GM18508 (cell line): ENCODE measurements around the gene GABRP.
"Not testable (repeated sequence)": the region's sequence is repeated elsewhere in the genome, so short reads cannot be mapped to it uniquely, and the experiment has no call there.

Experiments
- ATAC-seq: cut with Tn5 transposase; IDR thresholded peaks from one replicate; pipeline ENCODE4 v1.9.1; 2021; ENCODE audit warnings: moderate number of reproducible peaks; ENCODE audit not compliant: insufficient read depth, unreplicated experiment

The GABRP gene

DNA sequence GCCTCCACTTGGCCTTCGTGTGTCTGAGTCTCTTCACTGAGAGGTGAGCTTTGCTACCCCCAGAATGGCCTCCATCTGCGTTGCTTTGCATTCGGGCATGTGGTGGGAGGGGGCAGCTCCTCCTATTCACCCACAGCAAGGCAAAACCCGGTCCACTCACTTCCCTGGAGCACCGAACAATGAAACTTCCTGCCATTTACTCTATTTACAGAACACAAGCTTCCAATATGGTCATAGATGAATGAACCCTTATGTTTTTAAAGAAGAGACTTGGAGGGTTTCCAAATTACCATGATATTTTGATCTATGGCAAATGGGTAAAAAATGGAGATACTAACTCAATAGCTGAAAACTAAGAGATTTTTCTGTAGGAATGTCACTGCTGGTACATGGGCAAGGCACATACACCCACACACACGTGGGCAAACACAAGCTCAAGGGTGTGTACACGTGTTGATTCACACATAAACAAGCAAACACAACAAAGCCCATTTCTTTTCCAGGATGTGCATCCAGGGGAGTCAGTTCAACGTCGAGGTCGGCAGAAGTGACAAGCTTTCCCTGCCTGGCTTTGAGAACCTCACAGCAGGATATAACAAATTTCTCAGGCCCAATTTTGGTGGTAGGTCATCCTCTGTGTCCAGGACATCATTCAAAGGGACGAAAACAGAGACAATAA, 5.2 kb downstream of the GABRP start:
- no peak for ATAC-seq

DNA sequence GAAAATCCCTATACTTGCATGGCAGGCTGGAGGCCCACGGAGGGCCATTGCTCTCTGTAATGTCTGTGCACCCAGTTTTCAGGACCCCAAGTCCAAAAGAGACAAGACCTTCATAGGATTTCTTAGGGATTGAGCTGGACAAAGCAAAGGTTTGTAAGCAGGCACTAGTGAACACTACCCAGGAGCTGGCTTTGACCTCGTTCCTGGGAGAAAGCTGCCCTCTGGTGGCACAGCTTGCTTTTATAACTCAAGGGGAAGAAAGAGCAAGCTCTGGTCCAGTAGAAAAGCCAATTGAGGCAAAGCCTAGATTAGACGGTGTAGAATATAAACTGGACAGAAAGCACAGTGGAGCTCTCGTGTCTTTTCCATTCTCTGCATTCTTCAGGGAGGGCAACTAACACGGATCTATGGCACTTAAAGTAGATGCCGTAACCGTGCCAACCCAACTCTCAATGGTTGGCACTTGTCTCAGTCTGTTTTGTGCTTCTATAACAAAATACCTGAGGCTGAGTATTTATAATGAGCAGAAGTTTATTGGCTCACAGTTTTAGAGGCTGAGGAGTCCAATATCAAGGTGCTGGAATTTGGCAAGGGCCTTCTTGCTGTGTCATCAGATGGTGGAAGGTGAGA, 7.9 kb downstream of the GABRP start:
- ATAC-seq, result no peak

DNA sequence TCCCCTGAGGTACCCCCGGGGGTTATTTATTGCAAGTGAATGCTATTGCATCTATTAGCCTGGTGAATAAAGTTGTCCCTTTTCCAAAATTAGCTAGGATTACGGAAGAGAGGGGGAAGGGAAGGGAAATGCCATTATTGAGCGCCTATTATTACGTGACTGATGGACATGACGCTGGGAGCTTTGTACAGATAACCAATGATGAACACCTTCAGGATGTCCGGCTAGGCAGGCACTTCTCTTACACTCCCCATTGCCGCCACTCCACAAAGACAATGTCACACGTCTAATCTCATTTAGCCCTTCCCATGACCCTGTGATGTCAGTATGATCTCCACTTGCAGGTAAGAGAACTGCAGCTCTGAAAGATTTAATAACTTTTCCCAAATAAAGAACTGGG, 9.4 kb downstream of the GABRP start:
- ATAC-seq, result no peak

DNA sequence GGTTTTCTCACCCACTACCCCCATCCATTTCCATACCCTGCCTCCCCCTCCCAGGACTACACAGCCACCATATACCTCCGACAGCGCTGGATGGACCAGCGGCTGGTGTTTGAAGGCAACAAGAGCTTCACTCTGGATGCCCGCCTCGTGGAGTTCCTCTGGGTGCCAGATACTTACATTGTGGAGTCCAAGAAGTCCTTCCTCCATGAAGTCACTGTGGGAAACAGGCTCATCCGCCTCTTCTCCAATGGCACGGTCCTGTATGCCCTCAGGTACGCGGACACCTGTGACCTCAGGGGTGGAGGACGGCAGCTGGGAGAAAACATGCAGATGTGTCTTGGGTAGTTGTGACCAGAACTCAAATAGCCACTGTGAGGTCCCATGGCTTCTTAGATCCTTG, 11.6 kb downstream of the GABRP start:
- ATAC-seq, result no peak

DNA sequence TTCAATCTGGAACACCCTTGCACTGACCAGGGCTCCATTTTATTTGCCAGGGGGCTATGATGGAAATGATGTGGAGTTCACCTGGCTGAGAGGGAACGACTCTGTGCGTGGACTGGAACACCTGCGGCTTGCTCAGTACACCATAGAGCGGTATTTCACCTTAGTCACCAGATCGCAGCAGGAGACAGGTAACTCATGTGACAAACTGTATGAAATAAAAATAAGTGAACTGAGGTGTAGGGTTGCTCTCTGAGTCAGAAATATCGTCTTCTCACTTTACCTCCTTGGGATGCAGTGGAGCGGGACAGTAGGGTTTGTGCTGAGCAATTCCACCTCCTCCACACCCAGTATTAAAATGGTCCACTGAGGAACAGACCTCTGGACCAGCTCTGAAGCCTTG, 22.1 kb downstream of the GABRP start:
- ATAC-seq, result no peak

DNA sequence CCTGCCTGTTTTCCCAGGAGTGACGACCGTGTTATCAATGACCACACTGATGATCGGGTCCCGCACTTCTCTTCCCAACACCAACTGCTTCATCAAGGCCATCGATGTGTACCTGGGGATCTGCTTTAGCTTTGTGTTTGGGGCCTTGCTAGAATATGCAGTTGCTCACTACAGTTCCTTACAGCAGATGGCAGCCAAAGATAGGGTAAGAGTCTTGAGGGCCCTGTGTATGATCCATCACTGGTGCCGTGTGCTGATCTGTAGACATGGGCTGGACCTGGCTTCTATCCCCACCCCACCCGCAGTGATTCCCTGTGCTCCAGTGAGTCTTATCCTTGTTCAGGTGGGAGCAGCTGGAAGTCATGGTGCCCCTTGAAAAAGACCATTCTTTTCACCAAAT, 26.0 kb downstream of the GABRP start:
- ATAC-seq, result no peak

DNA sequence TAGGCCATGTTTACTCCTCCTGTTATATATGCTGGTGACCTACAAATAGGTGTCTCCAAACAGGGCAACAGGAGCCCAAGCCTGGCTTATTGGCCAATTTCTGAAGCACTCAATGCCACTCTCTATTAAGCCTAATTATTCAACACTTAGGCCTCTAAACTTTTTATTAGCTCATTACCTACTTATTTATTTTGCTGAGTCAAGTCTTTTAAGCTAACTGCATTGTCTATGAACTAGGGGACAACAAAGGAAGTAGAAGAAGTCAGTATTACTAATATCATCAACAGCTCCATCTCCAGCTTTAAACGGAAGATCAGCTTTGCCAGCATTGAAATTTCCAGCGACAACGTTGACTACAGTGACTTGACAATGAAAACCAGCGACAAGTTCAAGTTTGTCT, 28.2 kb downstream of the GABRP start:
- ATAC-seq, result no peak

DNA sequence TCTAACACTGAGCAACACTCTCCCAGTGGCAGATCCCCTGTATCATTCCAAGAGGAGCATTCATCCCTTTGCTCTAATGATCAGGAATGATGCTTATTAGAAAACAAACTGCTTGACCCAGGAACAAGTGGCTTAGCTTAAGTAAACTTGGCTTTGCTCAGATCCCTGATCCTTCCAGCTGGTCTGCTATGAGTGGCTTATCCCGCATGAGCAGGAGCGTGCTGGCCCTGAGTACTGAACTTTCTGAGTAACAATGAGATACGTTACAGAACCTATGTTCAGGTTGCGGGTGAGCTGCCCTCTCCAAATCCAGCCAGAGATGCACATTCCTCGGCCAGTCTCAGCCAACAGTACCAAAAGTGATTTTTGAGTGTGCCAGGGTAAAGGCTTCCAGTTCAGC, 29.7 kb downstream of the GABRP start:
- no peak for ATAC-seq

DNA sequence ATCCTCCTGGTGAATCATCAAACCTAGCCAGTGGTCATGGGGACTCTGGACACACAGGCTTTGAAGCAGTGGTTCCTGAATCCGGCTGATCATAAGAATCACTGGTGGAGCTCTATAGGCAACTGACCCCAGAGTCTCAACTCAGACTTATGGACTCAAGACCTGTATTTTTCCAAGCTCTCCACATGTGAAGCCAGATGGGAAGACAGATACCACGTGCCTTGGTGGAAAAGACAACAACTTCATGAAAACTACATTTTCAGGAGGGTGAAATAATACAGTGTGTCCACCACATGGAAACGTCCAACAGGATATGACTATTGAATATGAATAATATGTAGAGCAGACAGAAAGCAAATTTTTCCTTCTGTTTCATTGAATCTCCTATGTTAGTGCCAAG, 33.7 kb downstream of the GABRP start:
- no peak for ATAC-seq

DNA sequence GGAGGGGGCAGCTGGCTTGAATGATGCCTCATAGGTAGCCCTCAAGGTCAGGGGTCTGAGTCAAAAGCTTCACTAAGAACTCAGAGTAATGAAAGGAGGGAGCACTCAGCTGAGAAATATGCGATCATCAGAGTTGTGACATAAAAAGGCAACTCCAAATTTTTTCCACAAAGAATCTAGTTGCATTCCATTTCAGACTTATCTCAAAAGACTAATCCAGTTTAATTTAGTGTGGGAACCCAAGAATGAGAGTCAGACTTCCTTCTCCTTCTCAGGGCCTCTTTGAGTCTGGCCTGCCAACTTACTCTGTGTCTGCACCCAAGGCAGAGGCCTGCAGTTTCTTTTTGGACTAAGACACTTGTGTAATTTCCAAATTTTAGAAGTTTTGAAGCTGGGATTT, 34.7 kb downstream of the GABRP start:
- ATAC-seq, result no peak

DNA sequence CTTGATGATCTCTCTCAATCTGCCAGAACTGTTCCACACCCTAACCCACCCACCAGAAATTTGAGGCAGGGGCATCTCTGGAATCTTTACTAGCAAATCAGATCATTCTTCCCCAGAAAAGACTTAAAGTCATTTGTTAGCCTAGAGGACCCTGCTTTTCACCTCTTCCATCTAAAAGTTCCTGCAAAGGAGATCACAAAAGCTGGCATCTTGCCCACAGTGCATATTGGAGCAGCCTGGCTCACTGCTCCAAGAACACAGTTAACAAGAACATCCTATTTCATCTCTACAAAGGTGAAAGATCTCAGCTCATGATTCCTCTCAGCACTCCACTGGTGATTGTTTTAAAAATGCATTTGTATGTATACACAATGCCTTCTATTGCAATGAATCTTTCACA, 36.3 kb downstream of the GABRP start:
- ATAC-seq, result no peak

DNA sequence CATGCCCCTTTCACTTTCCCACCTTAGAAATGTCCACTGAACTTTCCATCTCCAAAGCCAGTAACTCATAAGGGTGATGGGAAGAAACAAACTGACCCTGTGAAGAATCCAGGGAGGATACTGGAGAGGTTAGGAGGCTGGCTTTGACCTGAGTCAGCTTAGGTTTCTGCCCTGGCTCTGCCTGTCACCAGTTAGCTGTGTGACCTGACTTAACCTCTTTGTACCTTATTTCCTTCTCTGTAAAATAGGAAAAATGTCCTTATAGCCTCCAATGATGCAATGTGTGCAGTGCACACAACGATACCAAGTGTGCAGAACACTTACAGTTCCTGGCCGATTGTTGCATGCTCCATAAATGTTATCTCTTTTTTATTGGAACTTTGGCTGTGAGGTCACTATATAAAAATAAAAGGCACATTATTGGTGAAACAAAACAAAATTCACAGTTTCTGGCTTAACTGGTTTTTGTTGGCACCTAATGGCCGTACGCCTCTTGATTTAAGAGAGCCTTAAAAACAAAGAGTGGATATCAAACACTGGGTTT, 37.8 kb downstream of the GABRP start:
- no peak for ATAC-seq

DNA sequence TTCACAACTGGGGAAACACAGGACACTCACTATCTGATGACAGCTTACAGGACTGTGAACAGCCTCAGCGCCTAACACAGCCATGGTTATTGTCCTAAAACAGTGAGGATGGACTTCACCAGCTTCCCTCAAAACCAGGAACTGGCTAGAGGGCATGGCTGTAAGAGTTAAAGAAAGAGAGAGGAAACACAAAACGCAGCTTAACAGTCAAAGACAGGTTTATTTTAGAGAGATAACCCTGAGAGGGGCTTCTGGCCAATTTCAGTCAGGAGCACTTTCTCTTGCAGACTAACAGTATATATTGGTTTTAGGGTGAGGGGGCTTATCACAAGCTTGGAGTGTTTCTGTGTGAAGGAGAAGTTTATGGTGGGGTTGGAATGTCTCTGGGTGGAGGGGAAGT, 42.6 kb downstream of the GABRP start:
- no peak for ATAC-seq

DNA sequence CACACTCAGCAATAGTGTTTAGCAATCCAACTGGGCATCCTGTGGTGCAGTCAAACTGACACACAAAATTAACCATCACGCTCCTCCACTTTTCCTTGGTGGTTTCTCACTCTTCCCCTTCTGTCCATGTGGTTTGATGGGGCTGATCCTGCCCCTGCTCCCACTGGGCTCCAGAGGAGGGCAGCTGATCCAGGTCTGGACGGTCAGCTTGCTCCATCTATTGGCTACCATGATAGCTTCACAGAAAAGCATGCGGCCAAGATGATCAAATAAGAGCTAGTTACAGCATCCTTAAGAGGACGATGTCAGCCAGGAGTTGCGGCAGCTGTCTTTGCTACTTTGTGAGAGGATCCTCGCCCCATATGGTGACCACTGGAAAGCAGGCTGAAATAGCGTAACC, 48.7 kb downstream of the GABRP start:
- ATAC-seq, result no peak

DNA sequence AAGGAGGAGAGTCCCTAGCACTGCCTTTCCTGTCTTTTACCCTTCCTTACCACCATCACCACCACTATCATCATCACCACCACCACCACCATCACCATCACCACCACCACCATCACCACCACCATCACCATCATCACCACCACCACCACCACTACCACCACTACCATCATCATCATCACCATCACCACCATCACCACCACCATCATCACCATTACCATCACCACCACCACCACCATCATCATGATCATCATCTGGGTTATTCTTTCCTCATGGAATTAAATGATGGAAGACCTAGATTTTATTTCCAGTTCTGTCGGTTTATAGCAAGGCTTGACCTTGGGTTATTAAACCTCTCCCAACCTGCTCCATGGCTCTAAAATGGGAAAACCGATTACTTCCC, 50.5 kb downstream of the GABRP start:
- not testable (repeated sequence) for ATAC-seq

DNA sequence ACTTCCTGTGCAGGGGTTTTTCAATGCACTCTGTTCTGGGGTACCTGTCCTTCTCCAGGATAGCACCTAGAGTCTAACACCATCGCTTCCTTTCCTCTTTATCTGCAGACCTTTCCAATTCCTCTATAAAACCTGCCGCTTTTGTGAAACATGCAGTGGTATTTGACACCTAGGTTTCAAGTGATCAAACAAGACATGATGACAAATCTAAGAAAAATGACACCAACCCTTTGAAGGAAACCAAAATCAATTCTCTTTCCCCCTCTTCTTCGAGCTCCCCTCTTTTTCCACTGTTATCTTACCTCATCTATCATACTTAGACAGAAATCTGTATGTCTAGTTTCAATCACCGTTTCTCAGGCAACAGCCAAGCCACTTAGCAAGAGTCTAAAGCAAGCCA, 52.7 kb downstream of the GABRP start:
- no peak for ATAC-seq

DNA sequence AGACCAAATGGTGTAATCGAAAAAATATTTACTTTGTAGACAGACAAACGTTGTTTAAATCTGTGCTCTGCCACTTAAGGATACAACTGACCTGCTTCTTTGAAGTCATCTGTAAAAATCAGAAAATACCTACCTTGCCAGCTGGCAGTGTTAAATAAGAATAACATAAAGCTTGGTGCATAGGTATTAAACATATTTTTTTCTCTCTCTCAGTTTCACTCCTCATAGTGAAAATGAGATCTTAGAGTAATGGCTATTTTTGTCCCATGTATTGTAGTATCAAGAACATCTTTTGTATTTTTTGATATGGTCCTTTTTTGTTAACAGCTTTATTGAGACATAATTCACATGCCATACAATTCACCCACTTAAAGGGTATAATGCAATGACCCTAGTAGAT, 60.3 kb downstream of the GABRP start:
- no peak for ATAC-seq

DNA sequence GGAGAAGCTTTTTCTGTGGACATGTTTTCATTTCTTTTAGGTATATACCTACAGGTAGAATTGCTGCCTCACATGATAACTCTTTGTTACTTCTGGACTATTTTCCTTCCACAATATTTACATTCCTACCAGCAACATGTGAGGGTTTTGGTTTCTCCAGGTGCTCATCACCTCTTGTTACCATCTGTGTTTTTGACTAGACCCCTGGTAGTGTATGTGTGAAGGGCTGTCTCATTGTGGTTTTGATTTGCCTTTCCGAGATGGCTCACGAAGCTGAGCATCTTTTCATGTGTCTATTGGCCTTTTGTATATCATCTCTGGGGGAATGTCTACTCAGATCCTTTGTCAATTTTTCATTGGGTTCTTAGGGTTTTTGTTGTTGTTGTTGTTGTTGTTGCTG, 61.1 kb downstream of the GABRP start:
- ATAC-seq, result no peak

DNA sequence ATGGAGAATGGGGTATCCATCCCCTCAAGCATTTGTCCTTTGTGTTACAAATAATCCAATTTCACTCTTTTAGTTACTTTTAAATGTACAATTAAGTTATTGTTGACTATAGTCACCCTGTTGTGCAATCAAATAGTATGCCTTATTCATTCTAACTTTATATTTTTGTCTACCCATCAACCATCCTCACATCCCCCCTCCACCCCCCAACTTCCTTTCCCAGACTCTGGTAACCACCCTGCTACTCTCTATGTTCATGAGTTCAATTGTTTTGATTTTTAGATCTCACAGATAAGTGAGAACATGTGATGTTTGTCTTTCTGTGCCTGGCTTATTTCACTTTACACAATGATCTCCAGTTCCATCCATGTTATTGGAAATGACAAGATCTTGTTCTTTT, 62.9 kb downstream of the GABRP start:
- ATAC-seq, result no peak

DNA sequence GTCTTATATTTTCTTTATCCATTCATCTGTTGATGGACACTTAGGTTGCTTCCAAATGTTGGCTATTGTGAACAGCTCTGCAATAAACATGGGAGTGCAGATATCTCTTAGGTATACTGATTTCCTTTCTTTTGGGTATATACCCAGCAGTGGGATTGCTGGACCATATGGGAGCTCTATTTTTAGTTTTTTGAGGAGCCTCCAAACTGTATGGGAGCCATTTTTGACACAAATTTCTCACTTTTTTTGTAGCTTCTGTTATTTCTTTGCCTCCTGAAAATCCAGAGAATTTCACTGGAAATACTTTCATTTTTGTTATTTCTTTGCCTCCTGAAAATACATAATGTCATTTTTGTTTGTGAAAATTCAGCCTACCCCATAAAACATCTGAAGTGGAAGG, 63.3 kb downstream of the GABRP start:
- no peak for ATAC-seq

DNA sequence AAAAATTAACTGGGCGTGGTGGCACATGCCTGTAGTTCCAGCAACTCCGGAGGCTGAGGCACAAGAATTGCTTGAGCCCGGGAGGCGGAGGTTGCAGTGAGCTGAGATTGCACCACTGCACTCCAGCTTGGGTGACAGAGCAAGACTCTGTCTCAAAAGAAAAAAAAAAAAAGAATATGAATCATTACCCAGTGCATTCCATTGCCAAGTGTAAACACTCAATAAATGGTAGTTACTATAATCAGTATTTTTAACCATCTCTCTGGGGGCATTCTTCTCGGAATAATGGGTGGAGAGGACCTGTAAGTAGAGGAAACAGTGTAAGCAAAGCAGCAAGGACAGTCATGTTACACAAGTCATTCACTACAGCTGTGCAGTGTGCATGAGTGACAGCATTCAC, 64.5 kb downstream of the GABRP start:
- ATAC-seq, result no peak

DNA sequence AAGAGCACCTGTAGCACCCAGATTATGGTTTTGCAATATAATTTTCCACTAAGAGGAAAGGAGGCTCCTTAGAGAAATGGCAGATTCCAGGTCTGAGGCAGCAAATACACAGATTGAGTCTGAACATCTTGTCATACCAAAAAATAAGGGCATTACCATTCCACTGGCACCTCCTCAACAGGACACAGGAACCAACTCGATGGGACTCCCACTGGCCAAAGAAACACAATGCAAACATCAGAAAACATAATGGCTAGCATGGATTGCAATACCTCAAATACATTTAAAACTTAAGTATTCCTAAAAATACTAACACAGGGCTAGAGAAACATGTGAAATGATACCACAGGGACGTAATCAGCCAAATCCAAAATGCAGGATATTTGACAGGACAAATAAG, 65.8 kb downstream of the GABRP start:
- no peak for ATAC-seq
